ENCODE results near the gene UBE4B.

DNA sequence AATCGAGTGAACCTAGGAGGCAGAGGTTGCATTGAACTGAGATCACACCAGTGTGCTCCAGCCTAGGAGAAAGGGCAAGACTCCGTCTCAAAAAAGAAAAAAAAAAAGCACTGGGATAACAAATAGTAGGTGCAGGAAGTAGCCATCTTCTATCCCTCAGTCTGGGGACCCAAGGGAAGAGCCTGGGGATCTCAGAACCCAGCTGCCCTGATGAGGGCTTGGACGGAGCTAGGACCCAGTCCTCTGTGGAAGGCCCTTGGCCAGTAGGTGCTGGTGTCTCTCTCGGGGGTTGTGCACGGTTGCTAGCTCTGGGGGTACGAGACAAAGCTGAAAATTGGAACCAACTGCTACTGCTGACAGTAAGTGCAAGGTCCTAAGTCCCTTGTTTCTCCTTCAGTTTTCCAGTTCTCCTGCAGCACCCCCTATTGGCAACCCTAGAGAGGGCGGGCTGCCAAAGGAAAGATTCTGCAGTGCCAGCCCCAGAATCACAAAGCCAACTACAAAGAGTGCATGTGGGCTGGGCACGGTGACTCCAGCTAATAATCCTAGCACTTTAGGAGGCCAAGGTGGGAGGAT, 120.0 kb downstream of the UBE4B start:
- TF ChIP-seq, protein P1, sequence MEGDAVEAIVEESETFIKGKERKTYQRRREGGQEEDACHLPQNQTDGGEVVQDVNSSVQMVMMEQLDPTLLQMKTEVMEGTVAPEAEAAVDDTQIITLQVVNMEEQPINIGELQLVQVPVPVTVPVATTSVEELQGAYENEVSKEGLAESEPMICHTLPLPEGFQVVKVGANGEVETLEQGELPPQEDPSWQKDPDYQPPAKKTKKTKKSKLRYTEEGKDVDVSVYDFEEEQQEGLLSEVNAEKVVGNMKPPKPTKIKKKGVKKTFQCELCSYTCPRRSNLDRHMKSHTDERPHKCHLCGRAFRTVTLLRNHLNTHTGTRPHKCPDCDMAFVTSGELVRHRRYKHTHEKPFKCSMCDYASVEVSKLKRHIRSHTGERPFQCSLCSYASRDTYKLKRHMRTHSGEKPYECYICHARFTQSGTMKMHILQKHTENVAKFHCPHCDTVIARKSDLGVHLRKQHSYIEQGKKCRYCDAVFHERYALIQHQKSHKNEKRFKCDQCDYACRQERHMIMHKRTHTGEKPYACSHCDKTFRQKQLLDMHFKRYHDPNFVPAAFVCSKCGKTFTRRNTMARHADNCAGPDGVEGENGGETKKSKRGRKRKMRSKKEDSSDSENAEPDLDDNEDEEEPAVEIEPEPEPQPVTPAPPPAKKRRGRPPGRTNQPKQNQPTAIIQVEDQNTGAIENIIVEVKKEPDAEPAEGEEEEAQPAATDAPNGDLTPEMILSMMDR (IDR thresholded peaks at IDR 0.05 in 8 of 11, conservative IDR thresholded peaks at IDR 0.05 in 3 of 11), result peak in 7 of 11 experiments; percentile 25 to 70 (median 56)
- TF ChIP-seq POLR2A (IDR thresholded peaks at IDR 0.05) (no peak), POLR2AphosphoS5 (IDR thresholded peaks at IDR 0.05) (no peak)

Data from spleen (tissue), 7 donors.